Activated naive CD8-positive, alpha-beta T cell treated with anti-CD3 and anti-CD28 coated beads, Interleukin-2, amount 50 U/mL, for 24 hours (primary cell): ENCODE results near the gene TRAPPC12.
"Not testable (repeated sequence)": the region's sequence is repeated elsewhere in the genome, so short reads cannot be mapped to it uniquely, and the experiment has no call there.

Source experiments
- ATAC-seq: fragments of 150-1000 bp; cut with Tn5 transposase; one replicate; pipeline ENCODE4 v1.10.0; 2021
- DNase-seq: peaks from one replicate; pipeline ENCODE4 v3.0.0; 2021
- H3K27ac Mint-ChIP-seq: one replicate; pipeline ENCODE4 v1.8.0; 2021; ENCODE audit warnings: mild to moderate bottlenecking, mixed read lengths
- H3K27me3 Mint-ChIP-seq: one replicate; pipeline ENCODE4 v1.8.0; 2021; ENCODE audit warnings: mixed read lengths
- H3K36me3 Mint-ChIP-seq: one replicate; pipeline ENCODE4 v1.8.0; 2021; ENCODE audit warnings: low read depth, mixed read lengths
- H3K4me1 Mint-ChIP-seq: one replicate; pipeline ENCODE4 v1.8.0; 2021; ENCODE audit warnings: mixed read lengths
- H3K4me3 Mint-ChIP-seq: one replicate; pipeline ENCODE4 v1.8.0; 2021; ENCODE audit warnings: mild to moderate bottlenecking, moderate library complexity, mixed read lengths
- H3K9me3 Mint-ChIP-seq: one replicate; pipeline ENCODE4 v1.8.0; 2021; ENCODE audit warnings: mixed read lengths

The TRAPPC12 gene

GRCh38 chr2:3445891-3446290 lies 66.4 kb downstream of the TRAPPC12 start:
- Mint-ChIP-seq H3K4me1 (peaks cover 4% of the 10 kb centered on the region), H3K27ac (no peak overlapping the region), H3K9me3 (no peaks in the 10 kb centered on the region), H3K27me3 (no peaks in the 10 kb centered on the region), H3K4me3 (no peak overlapping the region), H3K36me3 (peaks cover 18% of the 10 kb centered on the region)
- no peak for ATAC-seq
- no peak for DNase-seq

- H3K9me3 Mint-ChIP-seq, result no peaks in the 10 kb centered on the region
- DNase-seq (no peak), ATAC-seq (no peak)
- H3K36me3 Mint-ChIP-seq, result peaks cover 22% of the 10 kb centered on the region
- H3K4me3 Mint-ChIP-seq, result no peak overlapping the region
- H3K4me1 Mint-ChIP-seq, result no peaks in the 10 kb centered on the region
- no peaks in the 10 kb centered on the region for H3K27me3 Mint-ChIP-seq
- H3K27ac Mint-ChIP-seq, result no peak overlapping the region
These were observed 66.9 kb downstream of the TRAPPC12 start for GRCh38 chr2:3446381-3446780.

- not testable (repeated sequence) for H3K27ac Mint-ChIP-seq, DNase-seq, H3K9me3 Mint-ChIP-seq, ATAC-seq, H3K4me1 Mint-ChIP-seq, H3K27me3 Mint-ChIP-seq, H3K4me3 Mint-ChIP-seq
- peaks cover 22% of the 10 kb centered on the region for H3K36me3 Mint-ChIP-seq
These were observed 67.7 kb downstream of the TRAPPC12 start for GRCh38 chr2:3447186-3447585.

GRCh38 chr2:3447789-3448317 lies 68.4 kb downstream of the TRAPPC12 start:
- no peak overlapping the region for H3K4me3 Mint-ChIP-seq
- no peak overlapping the region for H3K27ac Mint-ChIP-seq
- DNase-seq (no peak), ATAC-seq (no peak)
- H3K9me3 Mint-ChIP-seq, result no peaks in the 10 kb centered on the region
- no peaks in the 10 kb centered on the region for H3K27me3 Mint-ChIP-seq
- no peaks in the 10 kb centered on the region for H3K4me1 Mint-ChIP-seq
- H3K36me3 Mint-ChIP-seq, result peaks cover 18% of the 10 kb centered on the region

- ATAC-seq, DNase-seq, H3K4me1 Mint-ChIP-seq, H3K4me3 Mint-ChIP-seq, H3K9me3 Mint-ChIP-seq, H3K27ac Mint-ChIP-seq, H3K27me3 Mint-ChIP-seq: not testable (repeated sequence)
- H3K36me3 Mint-ChIP-seq, result peaks cover 17% of the 10 kb centered on the region
These were observed 69.0 kb downstream of the TRAPPC12 start for GRCh38 chr2:3448441-3448911.

GRCh38 chr2:3449086-3449485 lies 69.6 kb downstream of the TRAPPC12 start:
- H3K4me3 Mint-ChIP-seq, result no peak overlapping the region
- H3K4me1 Mint-ChIP-seq, result no peaks in the 10 kb centered on the region
- no peaks in the 10 kb centered on the region for H3K27me3 Mint-ChIP-seq
- no peaks in the 10 kb centered on the region for H3K9me3 Mint-ChIP-seq
- peaks cover 19% of the 10 kb centered on the region for H3K36me3 Mint-ChIP-seq
- H3K27ac Mint-ChIP-seq, result no peak overlapping the region
- no peak for ATAC-seq
- DNase-seq, result no peak

- Mint-ChIP-seq H3K4me3 (no peak overlapping the region), H3K36me3 (peaks cover 16% of the 10 kb centered on the region), H3K27ac (no peak overlapping the region), H3K27me3 (no peaks in the 10 kb centered on the region), H3K9me3 (no peaks in the 10 kb centered on the region), H3K4me1 (no peaks in the 10 kb centered on the region)
- ATAC-seq (no peak), DNase-seq (no peak)
These were observed 70.4 kb downstream of the TRAPPC12 start for GRCh38 chr2:3449936-3450335.

GRCh38 chr2:3450385-3451010 lies 71.0 kb downstream of the TRAPPC12 start:
- Mint-ChIP-seq H3K4me1 (no peaks in the 10 kb centered on the region), H3K27me3 (no peaks in the 10 kb centered on the region), H3K4me3 (no peak overlapping the region), H3K9me3 (no peaks in the 10 kb centered on the region), H3K36me3 (peaks cover 16% of the 10 kb centered on the region), H3K27ac (no peak overlapping the region)
- ATAC-seq (no peak), DNase-seq (no peak)

GRCh38 chr2:3451169-3451568 lies 71.7 kb downstream of the TRAPPC12 start:
- Mint-ChIP-seq H3K4me3 (no peak overlapping the region), H3K4me1 (no peaks in the 10 kb centered on the region), H3K27me3 (no peaks in the 10 kb centered on the region), H3K36me3 (peaks cover 14% of the 10 kb centered on the region), H3K27ac (no peak overlapping the region), H3K9me3 (no peaks in the 10 kb centered on the region)
- ATAC-seq (no peak), DNase-seq (no peak)

GRCh38 chr2:3451926-3452671 lies 72.6 kb downstream of the TRAPPC12 start:
- H3K4me3 Mint-ChIP-seq, result no peak overlapping the region
- no peak overlapping the region for H3K27ac Mint-ChIP-seq
- DNase-seq (no peak), ATAC-seq (no peak)
- peaks cover 17% of the 10 kb centered on the region for H3K36me3 Mint-ChIP-seq
- no peaks in the 10 kb centered on the region for H3K27me3 Mint-ChIP-seq
- H3K9me3 Mint-ChIP-seq, result no peaks in the 10 kb centered on the region
- H3K4me1 Mint-ChIP-seq, result no peaks in the 10 kb centered on the region

- Mint-ChIP-seq H3K4me3 (no peak overlapping the region), H3K9me3 (no peaks in the 10 kb centered on the region), H3K27ac (no peak overlapping the region), H3K36me3 (peaks cover 20% of the 10 kb centered on the region), H3K4me1 (no peaks in the 10 kb centered on the region), H3K27me3 (no peaks in the 10 kb centered on the region)
- no peak for ATAC-seq
- DNase-seq, result no peak
These were observed 73.9 kb downstream of the TRAPPC12 start for GRCh38 chr2:3453190-3453999.

GRCh38 chr2:3454005-3454404 lies 74.5 kb downstream of the TRAPPC12 start:
- H3K36me3 Mint-ChIP-seq, result peaks cover 23% of the 10 kb centered on the region
- H3K27ac Mint-ChIP-seq, H3K9me3 Mint-ChIP-seq, H3K27me3 Mint-ChIP-seq, DNase-seq, H3K4me3 Mint-ChIP-seq, H3K4me1 Mint-ChIP-seq, ATAC-seq: not testable (repeated sequence)

GRCh38 chr2:3454802-3455201 lies 75.3 kb downstream of the TRAPPC12 start:
- H3K4me3 Mint-ChIP-seq, result no peak overlapping the region
- ATAC-seq, result no peak
- H3K27me3 Mint-ChIP-seq, result no peaks in the 10 kb centered on the region
- H3K9me3 Mint-ChIP-seq, result no peaks in the 10 kb centered on the region
- DNase-seq, result no peak
- H3K4me1 Mint-ChIP-seq, result no peaks in the 10 kb centered on the region
- H3K27ac Mint-ChIP-seq, result no peak overlapping the region
- H3K36me3 Mint-ChIP-seq, result peaks cover 23% of the 10 kb centered on the region

GRCh38 chr2:3456125-3456524 lies 76.6 kb downstream of the TRAPPC12 start:
- ATAC-seq (no peak), DNase-seq (no peak)
- peaks cover 22% of the 10 kb centered on the region for H3K36me3 Mint-ChIP-seq
- no peaks in the 10 kb centered on the region for H3K27me3 Mint-ChIP-seq
- no peak overlapping the region for H3K27ac Mint-ChIP-seq
- H3K9me3 Mint-ChIP-seq, result no peaks in the 10 kb centered on the region
- H3K4me1 Mint-ChIP-seq, result no peaks in the 10 kb centered on the region
- H3K4me3 Mint-ChIP-seq, result no peak overlapping the region
